GM19324 (cell line): ENCODE measurements around the gene ACOT4.
"Not testable (repeated sequence)": the region's sequence is repeated elsewhere in the genome, so short reads cannot be mapped to it uniquely, and the experiment has no call there.

ENCODE experiments used
- ATAC-seq: cut with Tn5 transposase; IDR thresholded peaks from one replicate; pipeline ENCODE4 v1.9.1; 2021; ENCODE audit warnings: mild to moderate bottlenecking, moderate library complexity; ENCODE audit not compliant: unreplicated experiment, low FRiP score

The ACOT4 gene

DNA sequence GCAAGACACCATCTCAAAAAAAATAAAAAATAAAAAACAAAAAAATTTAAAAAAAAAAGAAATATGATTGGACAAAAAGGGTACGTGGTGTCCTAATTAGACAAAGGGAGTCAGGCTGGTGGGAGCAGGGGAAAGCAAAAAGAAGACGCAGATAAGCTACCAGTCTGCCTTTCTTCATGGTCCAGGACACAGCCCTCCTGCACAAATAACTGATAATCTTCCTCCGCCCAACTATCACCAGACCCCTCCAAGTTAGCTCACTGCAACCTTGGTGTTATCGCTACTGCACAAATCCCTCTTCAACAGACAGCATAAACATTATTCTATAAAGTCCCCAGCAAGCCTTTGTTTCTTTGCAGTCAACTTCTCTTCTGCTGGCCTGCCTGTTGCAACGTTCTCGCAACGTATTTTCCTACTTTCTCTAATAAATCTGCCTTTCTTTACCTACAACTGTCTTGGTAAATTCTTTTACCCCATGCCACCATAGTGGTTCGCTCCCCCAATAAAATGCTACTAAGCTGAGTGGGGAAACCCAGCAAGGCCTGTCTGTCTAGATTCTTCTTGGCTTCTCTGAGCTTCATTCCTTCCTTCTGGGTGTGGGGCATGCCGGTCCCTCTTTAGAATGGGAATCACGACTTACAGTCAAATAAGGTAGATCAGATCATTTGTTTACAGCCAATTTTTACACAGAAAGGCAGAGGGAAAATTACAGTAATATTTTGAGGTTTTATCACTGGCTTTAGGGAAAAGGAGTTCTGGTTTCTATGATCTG lies 38.5 kb downstream of the ACOT4 start:
- no peak for ATAC-seq

DNA sequence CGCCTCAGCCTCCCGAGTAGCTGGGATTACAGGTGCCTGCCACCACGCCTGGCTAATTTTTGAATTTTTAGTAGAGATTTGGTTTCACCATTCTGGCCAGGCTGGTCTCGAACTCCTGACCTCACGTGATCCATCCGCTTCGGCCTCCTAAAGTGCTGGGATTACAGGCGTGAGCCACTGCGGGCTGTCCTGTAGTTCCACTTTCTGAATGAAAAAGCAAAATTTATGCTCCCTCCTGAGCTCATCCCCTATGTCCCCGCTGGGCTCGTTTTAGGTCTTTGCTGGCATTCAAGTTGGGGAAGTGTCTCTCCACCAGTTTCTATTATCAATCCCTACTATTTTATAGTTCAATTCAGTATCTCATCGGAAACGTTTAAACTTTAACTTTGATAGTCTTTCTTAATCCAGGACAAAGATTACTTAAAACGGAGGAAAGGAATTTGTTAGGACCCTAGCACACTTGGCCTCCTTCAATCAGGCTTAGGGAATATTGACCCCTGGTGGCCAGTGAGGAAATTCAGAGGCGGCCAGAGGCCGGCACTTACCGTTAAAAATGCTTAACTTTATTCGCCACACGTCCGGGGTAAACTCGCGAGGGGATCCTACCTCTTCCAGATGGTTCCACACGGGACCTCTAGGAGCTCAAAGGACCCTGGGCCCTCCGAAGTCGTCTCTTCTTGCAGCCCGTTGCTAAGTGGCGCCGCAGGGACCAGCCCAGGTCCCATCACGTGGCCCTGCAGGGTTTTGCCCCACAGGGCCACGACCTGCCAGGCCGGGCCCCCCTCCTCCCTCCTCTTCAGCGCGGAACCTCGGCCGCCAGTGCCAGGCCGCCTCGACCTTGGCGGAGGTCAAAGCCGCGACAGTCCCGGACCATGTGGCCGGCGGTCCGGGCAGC lies 41.7 kb downstream of the ACOT4 start:
- peak; percentile 54 for ATAC-seq

DNA sequence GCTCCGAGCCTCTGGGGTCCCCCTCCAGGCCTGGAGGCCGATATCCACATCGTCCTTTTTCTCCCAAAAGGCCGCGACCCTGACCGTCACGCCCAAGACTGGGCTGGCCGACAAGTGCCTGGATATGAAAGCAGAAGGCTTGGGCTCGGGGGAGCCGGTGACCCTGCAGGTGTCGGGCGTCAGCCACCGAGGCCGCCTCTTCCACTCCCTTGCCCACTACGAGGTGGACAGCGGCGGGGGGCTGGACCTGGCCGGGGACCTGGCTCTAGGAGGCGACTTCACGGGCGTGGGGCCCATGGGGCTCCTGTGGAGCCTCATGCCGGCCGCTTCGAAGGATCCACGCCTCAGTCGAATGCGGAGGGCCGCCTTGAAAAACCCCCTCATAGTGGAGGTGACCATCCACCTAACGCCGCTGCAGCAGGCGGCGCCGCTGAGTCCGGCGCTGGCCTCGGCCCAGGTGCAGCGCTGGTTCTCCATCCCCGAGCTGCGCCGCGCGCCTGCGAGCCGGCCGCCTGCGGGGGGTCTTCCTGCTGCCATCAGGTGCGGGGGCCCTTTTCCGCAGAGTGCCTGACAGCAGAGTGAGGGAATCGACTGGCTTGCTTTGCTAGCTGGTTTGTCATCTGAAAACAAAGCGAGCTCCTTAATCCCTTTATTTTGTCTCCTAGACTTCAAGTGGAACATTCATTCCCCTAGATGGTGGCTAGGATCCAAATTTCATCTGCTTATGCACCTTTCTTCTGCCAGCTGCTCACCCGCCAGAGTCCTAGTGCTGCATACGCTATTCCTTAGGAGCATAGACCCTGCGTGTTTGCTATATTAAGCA lies 42.5 kb downstream of the ACOT4 start:
- no peak for ATAC-seq

DNA sequence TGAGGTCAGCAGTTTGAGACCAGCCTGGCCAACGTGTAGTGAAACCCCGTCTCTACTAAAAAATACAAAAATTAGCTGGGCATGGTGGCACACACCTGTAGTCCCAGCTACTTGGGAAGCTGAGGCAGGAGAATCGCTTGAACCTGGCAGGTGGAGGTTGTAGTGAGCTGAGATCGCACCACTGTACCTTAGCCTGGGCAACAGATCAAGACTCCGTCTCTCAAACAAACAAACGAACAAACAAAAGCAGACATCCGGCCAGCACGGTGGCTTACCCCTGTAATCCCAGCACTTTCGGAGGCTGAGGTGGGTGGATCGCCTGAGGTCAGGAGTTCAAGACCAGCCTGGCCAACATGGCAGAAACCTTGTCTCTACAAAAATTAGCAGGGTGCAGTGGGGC lies 44.7 kb downstream of the ACOT4 start:
- not testable (repeated sequence) for ATAC-seq

GRCh38 chr14:73637830-73638229 lies 46.2 kb downstream of the ACOT4 start:
- ATAC-seq = no peak

DNA sequence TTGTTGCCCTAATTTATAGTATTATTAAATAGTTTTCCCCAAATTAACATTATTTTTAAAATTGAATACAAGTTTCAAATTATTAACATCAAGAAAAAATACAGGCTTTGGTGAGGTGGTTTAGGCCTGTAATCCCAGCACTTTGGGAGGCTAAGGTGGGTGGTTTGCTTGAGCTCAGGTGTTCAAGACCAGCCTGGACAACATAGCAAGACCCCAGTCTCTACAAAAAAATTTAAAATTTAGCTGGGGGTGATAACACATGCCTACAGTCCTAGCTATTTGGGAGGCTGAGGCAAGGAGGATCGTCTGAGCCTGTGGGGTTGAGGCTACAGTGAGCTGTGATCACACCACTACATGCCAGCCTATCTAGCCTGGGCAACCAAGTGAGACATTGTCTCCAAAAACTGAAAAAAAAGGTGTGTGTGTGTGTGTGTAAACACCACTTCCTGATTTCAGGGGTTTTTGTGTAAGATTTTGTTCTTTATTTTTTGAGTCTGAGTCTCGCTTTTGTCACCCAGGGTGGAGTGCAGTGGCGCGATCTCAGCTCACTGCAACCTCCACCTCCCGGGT lies 49.2 kb downstream of the ACOT4 start:
- ATAC-seq = no peak

DNA sequence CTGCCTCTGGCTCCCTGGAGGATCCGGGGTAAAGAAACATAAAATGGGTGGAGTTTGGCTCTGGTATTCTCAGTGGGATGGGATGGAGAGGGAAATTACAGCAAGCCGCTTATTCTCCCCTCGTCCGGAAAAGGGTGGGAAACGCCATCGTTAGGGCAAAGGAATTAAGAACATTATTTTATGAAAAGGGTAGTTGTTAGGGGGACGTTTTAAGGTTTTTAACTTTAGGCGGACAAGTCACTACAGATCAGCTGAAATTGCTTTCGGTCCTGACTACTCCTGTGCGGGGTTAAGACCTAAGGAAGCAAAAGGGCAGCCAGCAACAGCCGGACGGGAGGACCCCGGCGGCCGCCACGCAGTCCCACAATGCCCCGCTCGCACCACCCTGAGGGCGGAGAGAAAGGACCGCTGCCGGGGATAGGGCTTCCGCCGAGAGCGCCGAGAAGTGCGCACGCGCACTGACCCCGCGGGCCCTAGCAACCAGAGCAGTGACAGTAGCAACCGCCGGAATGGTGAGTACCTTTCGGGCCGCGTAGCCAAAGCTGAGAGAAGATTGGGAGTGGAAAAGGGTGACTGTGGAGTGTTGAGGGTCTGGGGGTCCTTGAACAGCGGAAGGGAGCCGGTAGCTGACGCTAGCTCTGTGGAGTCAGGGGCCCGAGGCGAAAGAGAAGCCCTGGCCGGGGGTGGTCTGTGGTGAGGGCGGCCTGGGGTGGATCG lies 53.0 kb downstream of the ACOT4 start, which contains the start of gene DNAL1:
TSS of gene DNAL1 (plus strand) at position 456 of the 717 bp plus-strand sequence. CDS start at position 510, 54 bp downstream.
- ATAC-seq = peak; percentile 99

DNA sequence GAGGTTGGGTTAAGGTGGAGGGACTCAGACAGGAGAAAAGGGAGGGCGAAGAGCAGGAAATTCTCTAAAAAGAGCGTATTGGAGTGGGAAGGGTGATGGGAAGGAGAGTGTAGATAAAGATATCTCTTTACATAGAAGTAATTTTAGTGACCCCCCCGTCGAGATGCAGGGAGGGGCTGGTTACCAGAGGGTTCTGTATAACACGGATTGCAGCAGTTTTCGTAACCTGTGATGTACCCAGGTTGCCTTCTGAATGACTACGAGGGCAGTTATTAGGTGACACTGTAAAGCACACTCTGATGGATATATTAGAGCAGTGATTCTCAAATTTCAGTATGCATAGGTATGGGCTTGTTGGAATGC lies 53.6 kb downstream of the ACOT4 start:
- ATAC-seq = no peak
